ENCODE data around the gene CAMSAP3.

Gene CAMSAP3

GRCh38 chr19:7614859-7615741, 19.4 kb downstream of the CAMSAP3 start:
- no peak overlapping the region for H3K27ac ChIP-seq (ENCODE audit: low read depth, low read length)
- no peaks in the 10 kb centered on the region for H3K4me1 ChIP-seq (ENCODE audit: insufficient read depth, low read length)
- WGBS = 94% methylated on average over 59 of the region's 59 CpGs
- H3K9me3 ChIP-seq (ENCODE audit: insufficient read depth, low read depth, low read length) = no peaks in the 10 kb centered on the region
- H3K9ac ChIP-seq (ENCODE audit: low read depth, low read length) = no peak overlapping the region
- no peaks in the 10 kb centered on the region for H3K27me3 ChIP-seq (ENCODE audit: insufficient read depth, low read length)
- H3K36me3 ChIP-seq (ENCODE audit: insufficient read depth, low read length) = peaks cover 39% of the 10 kb centered on the region
- H3K4me3 ChIP-seq (ENCODE audit: low read length) = no peak overlapping the region

DNA sequence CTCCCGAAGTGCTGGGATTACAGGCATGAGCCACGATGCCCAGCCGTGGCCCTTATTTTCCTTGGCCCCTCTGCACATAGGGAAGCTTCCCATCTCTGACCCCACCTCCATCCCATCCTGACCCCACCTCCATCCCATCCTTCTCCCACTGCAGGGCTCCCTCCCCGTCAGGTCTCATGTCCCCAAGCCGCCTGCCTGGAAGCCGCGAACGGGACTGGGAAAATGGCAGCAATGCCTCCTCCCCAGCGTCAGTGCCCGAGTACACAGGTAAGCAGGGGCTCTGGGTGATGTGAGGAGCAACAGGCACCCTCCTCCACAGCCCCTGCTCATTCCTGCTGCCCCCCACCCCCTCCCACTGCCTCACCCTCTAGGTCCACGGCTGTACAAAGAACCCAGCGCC, 21.5 kb downstream of the CAMSAP3 start:
- WGBS = 95% methylated on average over 12 of the region's 12 CpGs
- Histone ChIP-seq H3K36me3 (ENCODE audit: insufficient read depth, low read length) (peaks cover 50% of the 10 kb centered on the region), H3K9me3 (ENCODE audit: insufficient read depth, low read depth, low read length) (no peaks in the 10 kb centered on the region), H3K4me3 (ENCODE audit: low read length) (no peak overlapping the region), H3K27me3 (ENCODE audit: insufficient read depth, low read length) (no peaks in the 10 kb centered on the region), H3K27ac (ENCODE audit: low read depth, low read length) (no peak overlapping the region), H3K4me1 (ENCODE audit: insufficient read depth, low read length) (no peaks in the 10 kb centered on the region), H3K9ac (ENCODE audit: low read depth, low read length) (no peak overlapping the region)

DNA sequence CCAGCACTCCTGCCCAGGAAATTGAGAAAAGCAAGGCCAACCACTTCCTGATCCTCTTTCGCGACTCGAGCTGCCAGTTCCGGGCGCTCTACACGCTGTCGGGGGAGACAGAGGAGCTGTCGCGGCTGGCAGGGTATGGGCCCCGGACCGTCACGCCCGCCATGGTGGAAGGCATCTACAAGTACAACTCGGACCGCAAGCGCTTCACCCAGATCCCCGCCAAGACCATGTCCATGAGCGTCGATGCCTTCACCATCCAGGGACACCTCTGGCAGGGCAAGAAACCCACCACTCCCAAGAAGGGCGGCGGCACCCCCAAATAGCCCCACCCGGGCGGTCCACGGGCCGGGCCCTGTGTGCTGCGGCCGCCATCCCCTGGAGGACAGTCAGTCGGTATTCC, 22.1 kb downstream of the CAMSAP3 start:
- H3K9me3 ChIP-seq (ENCODE audit: insufficient read depth, low read depth, low read length) = no peaks in the 10 kb centered on the region
- H3K9ac ChIP-seq (ENCODE audit: low read depth, low read length) = no peak overlapping the region
- H3K27ac ChIP-seq (ENCODE audit: low read depth, low read length) = no peak overlapping the region
- H3K4me1 ChIP-seq (ENCODE audit: insufficient read depth, low read length) = no peaks in the 10 kb centered on the region
- no peaks in the 10 kb centered on the region for H3K27me3 ChIP-seq (ENCODE audit: insufficient read depth, low read length)
- WGBS = 95% methylated on average over 28 of the region's 28 CpGs
- H3K36me3 ChIP-seq (ENCODE audit: insufficient read depth, low read length) = peaks cover 56% of the 10 kb centered on the region
- no peak overlapping the region for H3K4me3 ChIP-seq (ENCODE audit: low read length)

GRCh38 chr19:7618348-7618747, 22.7 kb downstream of the CAMSAP3 start:
- no peak overlapping the region for H3K27ac ChIP-seq (ENCODE audit: low read depth, low read length)
- H3K4me3 ChIP-seq (ENCODE audit: low read length) = no peak overlapping the region
- H3K9me3 ChIP-seq (ENCODE audit: insufficient read depth, low read depth, low read length) = no peaks in the 10 kb centered on the region
- H3K36me3 ChIP-seq (ENCODE audit: insufficient read depth, low read length) = peaks cover 61% of the 10 kb centered on the region
- no peaks in the 10 kb centered on the region for H3K27me3 ChIP-seq (ENCODE audit: insufficient read depth, low read length)
- 95% methylated on average over 4 of the region's 4 CpGs for WGBS
- H3K4me1 ChIP-seq (ENCODE audit: insufficient read depth, low read length) = no peaks in the 10 kb centered on the region
- no peak overlapping the region for H3K9ac ChIP-seq (ENCODE audit: low read depth, low read length)

DNA sequence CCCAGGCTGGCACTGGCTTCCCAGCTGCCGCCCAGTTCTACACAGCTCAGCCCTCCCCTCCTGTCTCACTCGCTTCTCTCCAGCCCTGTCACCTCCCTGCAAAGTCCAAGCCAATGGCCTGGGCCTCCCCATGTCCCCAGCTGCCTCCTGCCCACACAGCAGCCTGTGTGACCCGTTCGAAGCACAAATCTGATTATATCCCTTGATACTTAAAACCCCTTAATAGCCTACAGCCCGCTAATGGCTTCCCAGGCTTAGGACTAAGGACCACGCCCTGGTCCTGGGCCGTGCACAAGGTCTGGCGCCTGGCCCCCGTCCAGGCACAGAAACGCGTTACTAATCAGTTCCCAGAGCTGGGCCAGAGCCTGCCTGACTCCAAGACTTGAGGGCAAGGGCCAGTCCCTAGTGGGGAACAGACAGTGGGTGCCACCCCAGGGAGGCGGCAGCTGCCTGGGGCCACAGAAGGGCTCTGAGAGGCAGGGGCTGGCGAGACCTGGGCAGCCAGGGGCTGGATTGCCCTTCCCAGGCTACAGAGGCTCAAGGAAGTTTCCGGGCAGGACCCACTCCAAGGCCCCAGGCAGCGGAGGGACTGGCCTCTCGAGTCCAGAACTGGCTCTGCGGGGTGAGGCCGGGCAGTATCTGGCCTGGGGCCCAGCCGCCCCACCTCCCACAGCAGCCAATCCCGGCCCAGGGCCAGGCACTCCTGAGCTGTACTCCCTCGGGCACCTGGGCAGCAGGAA, 23.3 kb downstream of the CAMSAP3 start:
- Histone ChIP-seq H3K27ac (ENCODE audit: low read depth, low read length) (no peak overlapping the region), H3K9ac (ENCODE audit: low read depth, low read length) (no peak overlapping the region), H3K27me3 (ENCODE audit: insufficient read depth, low read length) (no peaks in the 10 kb centered on the region), H3K9me3 (ENCODE audit: insufficient read depth, low read depth, low read length) (no peaks in the 10 kb centered on the region), H3K4me3 (ENCODE audit: low read length) (no peak overlapping the region), H3K4me1 (ENCODE audit: insufficient read depth, low read length) (no peaks in the 10 kb centered on the region), H3K36me3 (ENCODE audit: insufficient read depth, low read length) (peaks cover 64% of the 10 kb centered on the region)
- 95% methylated on average over 21 of the region's 21 CpGs for WGBS

DNA sequence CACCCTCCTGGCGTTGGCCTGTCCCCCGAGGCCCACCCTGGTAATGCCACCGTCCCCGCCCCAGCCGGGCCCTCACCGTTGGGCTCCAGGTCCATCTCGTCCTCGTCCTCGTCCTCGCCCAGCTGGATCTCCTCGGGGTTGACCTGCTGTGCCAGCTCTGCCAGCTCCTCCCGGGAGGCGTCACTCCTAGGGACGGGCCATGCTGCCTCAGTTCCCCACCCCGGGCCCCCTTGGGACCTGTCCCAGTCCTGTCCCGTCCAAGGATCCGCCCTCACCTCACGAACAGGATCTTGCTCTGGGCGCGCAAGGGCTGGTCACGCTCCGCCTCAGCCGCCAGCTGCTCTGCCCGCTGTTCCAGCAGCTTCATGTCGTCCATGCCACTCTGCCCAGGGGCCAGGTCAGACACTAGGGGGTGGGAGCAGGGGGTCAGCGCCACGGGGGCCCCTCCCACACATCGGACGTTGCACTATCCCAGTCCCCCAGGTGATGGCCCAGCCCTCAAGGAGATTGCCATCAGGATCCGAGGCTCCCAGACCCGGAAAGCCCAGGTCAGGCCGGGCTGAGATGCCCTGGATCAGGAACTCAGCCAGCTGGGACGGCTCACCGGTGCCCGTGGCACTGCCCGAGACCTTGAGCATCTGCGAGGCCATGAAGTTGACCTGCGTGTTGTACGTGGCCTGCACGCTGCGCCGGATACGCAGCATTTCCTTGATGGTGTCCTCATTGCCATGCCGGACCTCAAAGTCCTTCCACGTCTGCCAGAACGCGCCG, 24.2 kb downstream of the CAMSAP3 start:
- Histone ChIP-seq H3K9me3 (ENCODE audit: insufficient read depth, low read depth, low read length) (no peaks in the 10 kb centered on the region), H3K4me3 (ENCODE audit: low read length) (no peak overlapping the region), H3K27ac (ENCODE audit: low read depth, low read length) (no peak overlapping the region), H3K27me3 (ENCODE audit: insufficient read depth, low read length) (no peaks in the 10 kb centered on the region), H3K36me3 (ENCODE audit: insufficient read depth, low read length) (peaks cover 64% of the 10 kb centered on the region), H3K4me1 (ENCODE audit: insufficient read depth, low read length) (no peaks in the 10 kb centered on the region), H3K9ac (ENCODE audit: low read depth, low read length) (no peak overlapping the region)
- WGBS = 96% methylated on average over 48 of the region's 48 CpGs

DNA sequence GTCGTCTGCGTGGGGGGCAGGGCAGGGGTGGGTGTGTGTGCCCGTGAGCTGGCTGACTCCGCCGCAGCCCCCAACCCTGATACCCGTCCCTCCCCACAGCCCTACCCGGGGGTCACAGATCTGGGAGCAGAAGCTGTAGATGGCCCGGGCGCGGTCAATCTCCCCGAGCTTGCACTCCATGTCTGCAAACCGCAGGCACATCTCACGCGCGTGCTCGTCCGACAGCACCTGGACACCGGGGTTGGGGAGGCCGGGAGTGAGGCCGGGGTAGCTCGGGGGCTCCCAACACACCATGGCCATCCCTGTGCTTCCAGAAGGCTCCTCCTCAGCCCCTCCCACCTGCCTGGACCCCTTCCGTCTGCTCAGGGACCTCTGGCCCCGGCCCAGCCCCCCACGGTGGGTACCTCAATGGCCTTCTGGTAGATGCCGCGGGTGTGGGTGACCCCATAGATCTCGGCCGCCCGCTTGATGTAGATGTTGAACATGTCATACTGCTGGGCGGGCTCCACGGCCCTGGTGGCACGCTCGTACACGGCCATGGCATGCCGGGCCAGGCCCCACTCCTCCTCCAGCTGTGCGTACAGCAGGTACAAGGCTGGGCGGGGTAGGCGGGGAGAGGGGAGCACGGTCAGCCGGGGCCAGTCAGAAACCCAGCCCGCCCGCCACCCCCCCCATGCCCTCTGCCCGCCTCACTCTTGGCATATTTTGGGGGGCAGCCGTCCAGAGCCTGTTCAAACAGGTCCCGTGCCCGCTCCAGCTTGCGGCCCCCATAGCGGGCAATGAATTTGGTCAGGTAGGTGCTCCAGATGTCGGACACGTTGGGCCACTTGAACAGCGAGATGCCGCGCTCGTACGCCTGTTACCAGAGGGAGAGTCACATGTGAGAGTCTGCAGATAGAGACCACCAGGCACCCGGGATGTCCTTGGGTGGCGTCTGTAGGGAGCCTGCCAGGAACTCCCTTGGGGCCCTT, 25.1 kb downstream of the CAMSAP3 start:
- Histone ChIP-seq H3K27me3 (ENCODE audit: insufficient read depth, low read length) (no peaks in the 10 kb centered on the region), H3K36me3 (ENCODE audit: insufficient read depth, low read length) (peaks cover 70% of the 10 kb centered on the region)

GRCh38 chr19:7622933-7623685, 27.4 kb downstream of the CAMSAP3 start:
- Histone ChIP-seq H3K9me3 (ENCODE audit: insufficient read depth, low read depth, low read length) (no peaks in the 10 kb centered on the region), H3K27ac (ENCODE audit: low read depth, low read length) (no peak overlapping the region), H3K27me3 (ENCODE audit: insufficient read depth, low read length) (no peaks in the 10 kb centered on the region), H3K4me3 (ENCODE audit: low read length) (no peak overlapping the region), H3K36me3 (ENCODE audit: insufficient read depth, low read length) (peaks cover 67% of the 10 kb centered on the region), H3K9ac (ENCODE audit: low read depth, low read length) (no peak overlapping the region), H3K4me1 (ENCODE audit: insufficient read depth, low read length) (no peaks in the 10 kb centered on the region)
- 90% methylated on average over 16 of the region's 16 CpGs for WGBS

More for the DNA sequence above, 25.1 kb downstream of the CAMSAP3 start:
- Histone ChIP-seq H3K9ac (ENCODE audit: low read depth, low read length) (no peak overlapping the region), H3K9me3 (ENCODE audit: insufficient read depth, low read depth, low read length) (no peaks in the 10 kb centered on the region), H3K27ac (ENCODE audit: low read depth, low read length) (no peak overlapping the region), H3K4me1 (ENCODE audit: insufficient read depth, low read length) (no peaks in the 10 kb centered on the region), H3K4me3 (ENCODE audit: low read length) (no peak overlapping the region)
- 96% methylated on average over 57 of the region's 57 CpGs for WGBS

DNA sequence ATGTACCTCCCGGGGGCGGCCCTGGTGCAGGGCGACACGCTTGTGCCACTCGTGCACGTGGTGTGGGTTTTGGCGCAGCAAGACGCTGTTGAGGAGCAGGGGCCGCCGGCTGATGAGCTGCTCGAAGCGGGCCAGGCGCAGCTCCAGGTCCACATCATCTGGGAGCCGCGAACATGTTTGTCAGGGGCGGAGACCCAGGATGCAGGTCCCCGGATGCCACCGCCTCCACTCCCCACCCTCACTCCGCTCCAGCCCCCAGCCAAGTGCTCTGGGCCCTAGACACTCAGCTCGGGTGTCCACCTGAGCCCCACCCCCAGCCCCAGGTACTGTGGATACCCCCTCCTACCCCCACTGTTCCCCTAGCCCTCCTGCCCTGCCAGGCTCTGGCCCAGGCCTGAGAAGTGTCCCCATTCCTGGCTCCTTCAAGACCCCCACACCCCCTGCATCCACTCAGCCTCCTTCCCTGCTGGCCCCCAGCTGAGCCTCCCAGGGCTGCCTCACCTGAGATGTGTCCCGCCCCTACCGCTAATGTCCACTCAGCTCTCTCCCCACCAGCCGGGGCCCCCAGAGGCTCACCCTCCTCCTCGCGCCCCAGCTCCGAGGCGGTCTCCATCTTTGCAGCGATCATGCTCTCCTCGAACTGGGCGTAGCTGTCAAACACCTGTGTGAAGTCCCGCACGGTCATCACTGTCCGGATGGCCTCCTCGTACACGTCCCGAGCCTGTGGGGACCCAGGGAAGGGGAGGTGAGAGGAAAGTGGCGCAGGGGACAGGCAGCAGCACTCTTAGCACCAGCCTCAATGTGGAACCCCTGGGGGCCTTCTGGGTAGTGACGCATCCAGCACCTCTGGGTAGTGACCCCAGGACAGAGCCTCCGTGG, 28.3 kb downstream of the CAMSAP3 start:
- Histone ChIP-seq H3K9me3 (ENCODE audit: insufficient read depth, low read depth, low read length) (no peaks in the 10 kb centered on the region), H3K9ac (ENCODE audit: low read depth, low read length) (no peak overlapping the region), H3K4me1 (ENCODE audit: insufficient read depth, low read length) (no peaks in the 10 kb centered on the region), H3K27ac (ENCODE audit: low read depth, low read length) (no peak overlapping the region), H3K27me3 (ENCODE audit: insufficient read depth, low read length) (no peaks in the 10 kb centered on the region), H3K36me3 (ENCODE audit: insufficient read depth, low read length) (peaks cover 58% of the 10 kb centered on the region), H3K4me3 (ENCODE audit: low read length) (no peak overlapping the region)
- WGBS = 95% methylated on average over 39 of the region's 39 CpGs

All from HUES64 (cell line).